Fibroblast of lung (primary cell): ENCODE results near the gene GGA3.

Experiments
- EZH2 ChIP-seq: IDR thresholded peaks from 2 replicates; pipeline ENCODE4 v1.5.1; 2012; ENCODE audit warnings: low read length, control low read depth, mild to moderate bottlenecking; ENCODE audit errors: missing control alignments
- TF ChIP-seq, protein P1 (sequence below), 2 donors: IDR thresholded peaks in 1 of 2; conservative IDR thresholded peaks in 1 of 2; 1 replicate in 1 of 2; 2 replicates in 1 of 2; pipeline ENCODE4 v1.5.1; 2011 to 2012; ENCODE audit warnings: low read length in 2 of 2, control low read depth in 1 of 2, inconsistent platforms in 1 of 2, low read depth in 1 of 2, mild to moderate bottlenecking in 1 of 2

DNA sequence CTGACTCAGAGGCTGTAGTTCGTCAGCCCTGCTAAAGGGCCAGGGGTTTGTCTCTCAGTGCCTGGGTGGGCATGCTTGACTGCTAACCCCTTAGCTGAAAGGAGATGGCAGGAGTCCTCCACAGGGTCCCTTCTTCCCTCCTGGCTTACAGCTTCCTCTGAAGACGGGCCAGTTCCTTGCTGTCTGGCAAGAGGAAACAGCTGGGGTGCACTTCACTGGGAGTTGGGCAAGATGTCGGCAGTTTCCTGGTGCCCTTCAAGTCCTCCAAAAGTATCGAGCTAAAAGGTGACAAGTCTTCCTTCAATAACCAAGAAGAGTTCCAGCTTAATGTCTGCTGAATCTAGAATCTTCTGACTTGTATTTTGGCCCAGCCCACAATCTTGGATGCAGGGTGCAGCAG lies 32.6 kb downstream of the GGA3 start:
- no peak for TF ChIP-seq EZH2
- TF ChIP-seq, protein P1, sequence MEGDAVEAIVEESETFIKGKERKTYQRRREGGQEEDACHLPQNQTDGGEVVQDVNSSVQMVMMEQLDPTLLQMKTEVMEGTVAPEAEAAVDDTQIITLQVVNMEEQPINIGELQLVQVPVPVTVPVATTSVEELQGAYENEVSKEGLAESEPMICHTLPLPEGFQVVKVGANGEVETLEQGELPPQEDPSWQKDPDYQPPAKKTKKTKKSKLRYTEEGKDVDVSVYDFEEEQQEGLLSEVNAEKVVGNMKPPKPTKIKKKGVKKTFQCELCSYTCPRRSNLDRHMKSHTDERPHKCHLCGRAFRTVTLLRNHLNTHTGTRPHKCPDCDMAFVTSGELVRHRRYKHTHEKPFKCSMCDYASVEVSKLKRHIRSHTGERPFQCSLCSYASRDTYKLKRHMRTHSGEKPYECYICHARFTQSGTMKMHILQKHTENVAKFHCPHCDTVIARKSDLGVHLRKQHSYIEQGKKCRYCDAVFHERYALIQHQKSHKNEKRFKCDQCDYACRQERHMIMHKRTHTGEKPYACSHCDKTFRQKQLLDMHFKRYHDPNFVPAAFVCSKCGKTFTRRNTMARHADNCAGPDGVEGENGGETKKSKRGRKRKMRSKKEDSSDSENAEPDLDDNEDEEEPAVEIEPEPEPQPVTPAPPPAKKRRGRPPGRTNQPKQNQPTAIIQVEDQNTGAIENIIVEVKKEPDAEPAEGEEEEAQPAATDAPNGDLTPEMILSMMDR (conservative IDR thresholded peaks at IDR 0.05 in 1 of 2, IDR thresholded peaks at IDR 0.05 in 1 of 2; ENCODE audit: low read depth in 1 of 2, low read length in 2 of 2), result no peak
